GM13976 (cell line): ENCODE measurements around the gene MED16.
A peak's percentile ranks its signal among the peaks of the same experiment; 100 is the strongest.

Experiments
- DNase-seq: peaks from one replicate; pipeline ENCODE4 v3.0.0; 2012; ENCODE audit warnings: low spot score
- CTCF ChIP-seq: IDR thresholded peaks from 2 replicates; pipeline ENCODE4 v1.5.1; 2012; ENCODE audit warnings: borderline replicate concordance, mild to moderate bottlenecking; ENCODE audit not compliant: insufficient read depth; ENCODE audit errors: extremely low read depth, missing control alignments, control extremely low read depth
- in situ Hi-C: fragments of 300-500 bp; cut with MboI; formaldehyde crosslinking; loops from one replicate; pipeline ENCODE4 v1.12.0; 2022; ENCODE audit warnings: low sequenced_read_pairs, mixed read lengths, inconsistent platforms; ENCODE audit not compliant: unreplicated experiment

Gene MED16

GRCh38 chr19:863315-863620 lies 29.7 kb downstream of the MED16 start:
- TF ChIP-seq CTCF = no peak
- in situ Hi-C loops = loop anchor here (10.0 kb wide), 1 partner anchor 52 kb away; the partner anchor contains the start of genes KISS1R and R3HDM4
- DNase-seq = no peak

- no peak for TF ChIP-seq CTCF
- peak; percentile 83 for DNase-seq
These were observed 30.2 kb downstream of the MED16 start for GRCh38 chr19:862581-863314.

GRCh38 chr19:861756-862580 lies 31.0 kb downstream of the MED16 start:
- no peak for TF ChIP-seq CTCF
- in situ Hi-C loops = loop anchor here (10.0 kb wide), 1 partner anchor 53 kb away; the partner anchor contains the start of genes KISS1R and R3HDM4
- DNase-seq = peak; percentile 87

More at GRCh38 chr19:862581-863314, 30.2 kb downstream of the MED16 start:
- in situ Hi-C loops = loop anchor here (10.0 kb wide), 1 partner anchor 52 kb away; the partner anchor contains the start of genes KISS1R and R3HDM4

- in situ Hi-C loops = loop anchor here (10.0 kb wide), 1 partner anchor 54 kb away; the partner anchor contains the start of genes KISS1R and R3HDM4
- TF ChIP-seq CTCF = no peak
- DNase-seq = no peak
These were observed 31.7 kb downstream of the MED16 start for GRCh38 chr19:861141-861755.

- TF ChIP-seq CTCF = no peak
- in situ Hi-C loops = no loop called here
- no peak for DNase-seq
These were observed 33.8 kb downstream of the MED16 start, which contains the start of gene CFD for GRCh38 chr19:858868-859843. Gene CFD, plus strand, starts transcription at chr19:859664. Its CDS starts 26 bp downstream, at chr19:859690.
